AG08395 (cell line): ENCODE measurements around the gene ARFGAP1.

Source experiments
- DNase-seq: peaks from one replicate; pipeline ENCODE4 v3.0.0; 2012; ENCODE audit warnings: mixed read lengths, low spot score

The ARFGAP1 gene

GRCh38 chr20:63279931-63280330 lies 7.3 kb downstream of the ARFGAP1 start:
- no peak for DNase-seq

- DNase-seq = no peak
Observed at GRCh38 chr20:63280371-63280770, 7.8 kb downstream of the ARFGAP1 start.

- DNase-seq = no peak
Observed at GRCh38 chr20:63280929-63281545, 8.4 kb downstream of the ARFGAP1 start.

GRCh38 chr20:63281742-63282665 lies 9.4 kb downstream of the ARFGAP1 start:
- DNase-seq = no peak

- no peak for DNase-seq
Observed at GRCh38 chr20:63282946-63283345, 10.3 kb downstream of the ARFGAP1 start.

GRCh38 chr20:63283397-63284082 lies 10.9 kb downstream of the ARFGAP1 start:
- no peak for DNase-seq

GRCh38 chr20:63284083-63284440 lies 11.4 kb downstream of the ARFGAP1 start:
- DNase-seq = no peak

GRCh38 chr20:63284544-63284949 lies 11.9 kb downstream of the ARFGAP1 start:
- no peak for DNase-seq

- no peak for DNase-seq
Observed at GRCh38 chr20:63284981-63285524, 12.4 kb downstream of the ARFGAP1 start.

GRCh38 chr20:63285636-63286615 lies 13.3 kb downstream of the ARFGAP1 start:
- no peak for DNase-seq

GRCh38 chr20:63286781-63287696 lies 14.4 kb downstream of the ARFGAP1 start:
- no peak for DNase-seq

- DNase-seq = no peak
Observed at GRCh38 chr20:63287697-63288580, 15.3 kb downstream of the ARFGAP1 start.

GRCh38 chr20:63288581-63289251 lies 16.1 kb downstream of the ARFGAP1 start:
- no peak for DNase-seq

- DNase-seq = no peak
Observed at GRCh38 chr20:63289311-63290135, 16.9 kb downstream of the ARFGAP1 start.

GRCh38 chr20:63290136-63290676 lies 17.6 kb downstream of the ARFGAP1 start:
- DNase-seq = no peak

GRCh38 chr20:63290677-63291472 lies 18.3 kb downstream of the ARFGAP1 start:
- DNase-seq = peak; percentile 80

GRCh38 chr20:63291811-63292210 lies 19.2 kb downstream of the ARFGAP1 start:
- DNase-seq = no peak
